GM04504 (cell line): ENCODE measurements around the gene PKP4.

ENCODE experiments used
- DNase-seq: peaks from one replicate; pipeline ENCODE4 v3.0.0-alpha.2; 2012; ENCODE audit warnings: low read depth

The PKP4 gene

GRCh38 chr2:158546412-158547144, 89.8 kb downstream of the PKP4 start:
- no peak for DNase-seq

GRCh38 chr2:158553257-158553656, 96.5 kb downstream of the PKP4 start:
- no peak for DNase-seq

DNA sequence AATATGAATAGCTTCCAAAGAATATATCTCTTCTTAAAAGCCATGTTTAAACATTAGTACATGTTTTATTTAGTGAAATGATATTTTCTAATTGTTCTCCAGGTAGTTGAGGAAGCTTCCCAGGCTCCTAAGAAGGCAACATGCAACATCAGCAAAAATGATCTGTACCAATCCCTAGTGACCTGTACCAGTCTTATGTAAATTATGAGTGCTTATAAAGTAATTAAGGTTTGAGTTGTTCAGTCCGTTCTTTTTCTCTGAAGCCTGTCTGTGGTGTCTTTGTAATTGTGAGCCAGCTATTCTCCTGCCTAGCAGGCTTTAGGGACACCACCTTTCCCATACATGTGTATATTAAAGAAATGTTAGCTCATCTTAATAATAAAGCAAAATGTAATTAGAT, 98.2 kb downstream of the PKP4 start:
- DNase-seq: no peak

- no peak for DNase-seq
These were observed 99.4 kb downstream of the PKP4 start for GRCh38 chr2:158556124-158556523.

- no peak for DNase-seq
These were observed 101.0 kb downstream of the PKP4 start for GRCh38 chr2:158557752-158558151.

- DNase-seq: no peak
These were observed 102.5 kb downstream of the PKP4 start for GRCh38 chr2:158559252-158559651.

DNA sequence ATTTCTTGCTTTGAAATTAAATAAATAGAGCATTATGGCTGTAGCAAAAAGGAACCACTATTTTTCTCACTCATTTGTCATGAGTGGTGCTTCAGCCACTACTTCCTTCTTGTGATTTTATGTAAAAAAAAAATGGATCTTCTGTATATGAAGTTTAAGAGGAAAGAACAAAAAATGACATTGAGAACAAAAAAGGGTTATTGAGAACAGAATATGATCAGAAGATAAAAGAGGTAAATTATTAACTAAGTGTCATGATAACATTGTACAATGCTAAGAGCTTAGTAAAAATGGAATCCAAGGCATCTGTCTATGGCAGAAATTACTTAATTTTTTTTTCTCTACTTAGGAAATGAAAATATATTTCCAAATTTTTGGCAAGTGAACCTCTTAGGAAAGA, 103.5 kb downstream of the PKP4 start:
- no peak for DNase-seq

GRCh38 chr2:158561054-158561453, 104.3 kb downstream of the PKP4 start:
- no peak for DNase-seq

- DNase-seq: no peak
These were observed 110.5 kb downstream of the PKP4 start for GRCh38 chr2:158567208-158567607.

DNA sequence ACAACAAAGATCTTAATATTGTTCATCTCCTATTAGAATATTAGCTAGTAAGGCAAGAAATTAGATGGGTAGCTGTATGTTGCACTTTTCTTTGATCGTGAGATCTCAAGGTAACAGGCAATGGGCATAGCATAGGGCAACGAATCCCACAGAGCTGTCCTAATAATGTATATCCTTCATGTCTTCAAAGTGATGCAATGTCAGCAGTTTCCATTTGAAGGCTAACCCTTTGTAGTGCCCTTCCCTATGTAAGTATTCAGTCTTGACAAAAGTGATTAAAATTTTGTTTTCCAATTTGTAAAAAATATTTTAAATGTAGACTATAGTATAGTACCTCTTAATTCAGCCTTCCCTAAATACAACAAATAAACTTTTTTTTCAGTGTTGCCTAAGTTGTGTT, 112.5 kb downstream of the PKP4 start:
- no peak for DNase-seq

DNA sequence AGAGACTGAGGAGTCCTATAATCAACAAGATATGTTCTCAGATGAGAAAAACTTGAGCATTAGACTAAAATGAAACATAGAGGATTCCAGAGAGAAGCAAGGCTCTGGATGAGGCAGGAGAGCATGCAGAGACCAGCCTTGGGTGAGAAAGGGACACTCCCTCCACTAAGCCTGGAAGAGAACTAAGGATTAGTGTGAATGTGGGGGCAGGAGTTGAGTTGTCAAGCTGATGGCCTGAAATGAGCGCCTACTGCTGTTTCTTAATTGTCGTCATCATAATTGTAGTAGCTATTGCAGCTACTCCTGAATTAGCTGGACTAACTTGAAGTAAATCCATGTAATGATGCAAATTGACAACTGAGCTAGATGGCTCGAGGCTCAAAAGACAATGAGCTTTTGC, 114.1 kb downstream of the PKP4 start:
- DNase-seq: no peak

DNA sequence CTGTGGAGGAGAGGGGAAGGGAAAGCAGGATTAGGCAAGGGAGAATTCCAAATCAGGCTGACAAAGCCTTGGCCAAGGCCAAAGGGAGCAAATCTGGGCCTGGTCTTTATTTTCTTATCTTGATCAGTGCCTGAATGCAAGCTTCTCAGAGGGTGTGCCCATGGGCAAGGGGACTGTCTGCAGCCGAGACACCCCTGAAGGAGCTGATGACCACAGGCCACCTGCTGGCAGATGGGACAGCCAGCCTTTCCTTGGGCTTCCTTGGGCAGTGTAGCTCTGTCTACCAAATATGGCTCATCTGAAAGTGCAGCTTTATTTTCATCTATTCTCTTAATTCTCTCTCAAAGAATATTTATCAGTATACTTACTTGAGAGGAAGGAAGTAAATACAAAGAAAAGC, 117.0 kb downstream of the PKP4 start:
- no peak for DNase-seq

- no peak for DNase-seq
These were observed 118.4 kb downstream of the PKP4 start for GRCh38 chr2:158575051-158575635.

DNA sequence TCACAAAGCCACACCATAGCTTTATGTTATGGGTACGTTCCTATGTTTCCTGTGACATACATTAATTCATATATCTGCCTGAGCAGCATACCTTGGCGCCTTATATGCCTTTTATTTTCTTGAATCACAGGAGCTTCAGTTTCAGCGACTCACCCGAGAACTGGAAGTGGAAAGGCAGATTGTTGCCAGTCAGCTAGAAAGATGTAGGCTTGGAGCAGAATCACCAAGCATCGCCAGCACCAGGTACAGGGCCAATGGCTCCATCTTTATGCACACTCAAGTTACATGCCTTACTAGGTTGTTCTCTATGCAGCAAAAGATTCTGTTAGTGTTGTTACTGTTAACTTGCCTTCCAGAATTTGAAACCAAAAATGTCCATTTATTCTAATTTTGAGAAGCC, 120.4 kb downstream of the PKP4 start:
- no peak for DNase-seq

DNA sequence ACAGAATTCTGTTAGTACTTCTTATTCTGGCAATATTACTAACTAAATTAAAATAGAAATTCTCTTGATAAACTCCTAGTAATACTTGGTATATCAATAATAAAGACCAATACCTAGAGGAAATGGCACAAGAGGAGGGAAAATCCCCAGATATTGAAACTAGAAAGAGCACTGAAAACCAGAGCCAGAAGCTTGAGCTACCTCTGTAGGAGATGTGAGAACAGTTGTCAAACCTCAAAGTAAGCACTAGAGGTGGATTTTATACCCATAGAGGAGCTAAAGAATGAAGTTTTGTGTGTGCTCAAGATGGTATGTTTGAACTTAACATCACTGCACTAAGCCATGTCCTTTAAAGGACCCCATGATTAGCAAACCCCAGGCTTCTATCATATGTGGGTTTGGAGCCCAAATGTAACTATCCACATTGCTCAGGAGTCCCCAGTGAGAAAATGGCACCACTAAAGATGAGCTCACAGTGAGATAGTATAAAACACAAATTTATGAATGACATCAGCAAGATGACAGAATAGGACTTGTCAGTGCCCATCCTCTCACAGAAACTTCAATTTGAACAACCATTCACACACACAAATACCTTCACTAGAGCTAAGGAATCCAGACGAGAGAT, 122.1 kb downstream of the PKP4 start:
- no peak for DNase-seq

DNA sequence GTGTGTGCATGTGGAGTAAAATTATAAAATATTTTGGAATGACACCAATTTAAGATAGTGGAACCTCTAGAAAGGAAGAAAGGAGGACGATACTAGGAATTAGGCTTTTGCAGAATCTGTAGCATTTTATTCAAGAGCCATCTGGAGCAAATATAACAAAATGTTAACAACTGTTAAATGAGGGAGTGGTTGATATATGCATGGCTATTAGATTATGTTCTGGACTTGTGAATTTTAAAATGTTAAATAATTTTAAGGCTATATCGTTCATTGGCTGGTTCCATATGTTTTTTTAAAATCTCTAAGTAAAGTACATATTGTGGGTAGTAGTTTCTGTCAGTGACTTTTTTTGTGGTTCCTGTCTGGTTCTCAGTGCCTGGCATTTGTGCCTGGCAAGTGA, 123.2 kb downstream of the PKP4 start:
- DNase-seq: no peak

GRCh38 chr2:158580760-158581159, 124.0 kb downstream of the PKP4 start:
- DNase-seq: no peak

DNA sequence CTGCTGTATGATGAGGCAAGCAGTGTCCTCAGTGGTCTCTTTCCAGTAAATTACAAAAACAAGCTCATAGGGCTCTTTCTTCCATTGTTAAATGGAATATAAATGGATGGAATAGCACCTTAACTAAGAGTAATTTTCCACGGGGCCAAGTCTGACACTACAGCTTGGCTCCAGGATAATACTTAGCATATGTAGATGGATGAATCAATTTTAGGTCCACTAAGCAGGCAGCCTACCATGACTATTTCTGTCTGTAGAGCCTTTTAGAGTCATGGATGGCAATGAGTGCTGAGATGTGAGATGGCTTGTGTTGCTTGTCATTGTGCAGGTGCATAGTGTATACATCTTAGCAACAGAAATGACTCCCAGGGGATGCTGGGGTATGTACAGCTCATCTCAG, 125.9 kb downstream of the PKP4 start:
- DNase-seq: no peak

- DNase-seq: no peak
These were observed 127.2 kb downstream of the PKP4 start for GRCh38 chr2:158583923-158584322.

- DNase-seq: peak; percentile 19
These were observed 129.7 kb downstream of the PKP4 start for GRCh38 chr2:158586491-158586890.

DNA sequence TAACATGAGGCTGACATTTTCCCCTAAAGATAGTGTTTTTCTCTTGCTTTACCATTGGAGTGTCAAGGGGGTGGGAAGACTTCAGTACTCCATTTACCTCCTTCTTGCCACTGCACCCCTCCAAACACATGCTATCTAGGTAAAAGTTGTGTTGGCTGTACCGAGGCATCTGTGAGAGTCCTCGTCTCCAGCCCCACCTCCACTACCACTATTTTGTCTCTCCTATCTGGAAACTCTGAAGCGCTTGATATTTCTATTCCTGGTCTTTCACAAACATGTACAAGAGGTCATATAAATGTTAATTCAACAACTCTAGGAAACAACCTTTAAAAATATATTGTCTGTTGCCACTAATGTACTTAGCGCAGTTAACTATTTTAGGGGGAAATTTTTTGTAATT, 132.6 kb downstream of the PKP4 start:
- no peak for DNase-seq

DNA sequence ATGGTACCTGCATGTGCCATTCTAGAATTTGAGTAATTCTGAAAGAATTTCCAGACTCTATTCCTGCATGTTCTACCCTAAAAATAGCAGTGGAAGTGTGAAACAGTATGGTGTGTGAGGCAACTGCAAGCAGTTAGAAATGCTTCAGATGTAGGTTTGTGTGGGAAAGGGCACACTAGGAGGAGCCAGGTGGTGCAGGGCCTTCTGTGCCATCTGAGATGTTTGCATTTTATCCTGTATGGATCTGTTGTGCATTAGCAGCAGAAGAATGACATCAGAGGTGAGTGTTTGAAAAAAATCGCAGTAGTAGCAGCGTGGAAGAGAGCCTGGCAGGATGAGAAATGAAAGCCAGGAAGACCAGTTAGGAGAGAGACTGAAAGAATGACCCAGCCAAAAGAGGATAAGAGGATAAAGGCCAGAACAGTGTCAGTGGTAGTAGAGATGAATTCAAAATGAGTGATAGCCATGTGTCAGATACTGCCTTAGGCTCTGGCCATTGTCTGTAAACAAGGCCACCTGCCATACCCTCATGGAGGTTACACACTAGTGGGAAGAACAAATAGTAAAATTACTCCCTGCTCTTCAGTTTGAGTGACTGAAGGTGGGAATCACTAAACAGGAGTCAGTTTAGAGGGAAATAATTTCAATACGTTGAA, 142.2 kb downstream of the PKP4 start:
- DNase-seq: no peak

DNA sequence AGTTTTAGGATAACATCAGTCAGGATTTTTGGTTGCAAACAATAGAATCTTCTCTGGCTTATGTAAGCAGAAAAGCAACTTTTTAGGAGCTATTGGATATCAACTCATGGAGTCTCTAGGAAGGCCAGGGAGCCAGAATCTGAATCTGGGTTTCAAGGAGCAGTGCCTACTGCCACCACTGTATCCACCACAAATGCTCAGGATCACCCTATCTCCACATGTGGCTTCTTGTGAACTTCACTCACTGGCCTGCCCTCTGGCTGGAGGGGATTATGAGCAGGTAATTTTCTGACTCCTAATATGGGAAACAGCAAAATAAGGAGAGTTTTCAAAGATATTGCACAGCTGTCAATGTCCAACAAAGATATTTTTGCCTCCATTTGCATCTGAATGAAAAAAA, 142.9 kb downstream of the PKP4 start:
- DNase-seq: no peak
